ENCODE results near the gene SPATS1.
A peak's percentile ranks its signal among the peaks of the same experiment; 100 is the strongest.
"Not testable (repeated sequence)": the region's sequence is repeated elsewhere in the genome, so short reads cannot be mapped to it uniquely, and the experiment has no call there.

The SPATS1 gene

GRCh38 chr6:44311767-44312166, 30.7 kb upstream of the SPATS1 start:
- no peak for FAIRE-seq

- FAIRE-seq: peak; percentile 57
Observed at GRCh38 chr6:44312901-44313788, 29.3 kb upstream of the SPATS1 start, which contains the start of gene AARS2. AARS2 (minus strand) TSS chr6:44313347; CDS start chr6:44313323, 24 bp downstream.

GRCh38 chr6:44314657-44315056, 27.8 kb upstream of the SPATS1 start:
- FAIRE-seq: not testable (repeated sequence)

GRCh38 chr6:44315516-44315915, 26.9 kb upstream of the SPATS1 start:
- no peak for FAIRE-seq

- FAIRE-seq: no peak
Observed at GRCh38 chr6:44315951-44316350, 26.5 kb upstream of the SPATS1 start.

GRCh38 chr6:44316481-44316880, 26.0 kb upstream of the SPATS1 start:
- no peak for FAIRE-seq

- FAIRE-seq: not testable (repeated sequence)
Observed at GRCh38 chr6:44317136-44317631, 25.3 kb upstream of the SPATS1 start.

GRCh38 chr6:44321210-44321609, 21.2 kb upstream of the SPATS1 start:
- FAIRE-seq: no peak

- FAIRE-seq: no peak
Observed at GRCh38 chr6:44327096-44327495, 15.4 kb upstream of the SPATS1 start.

GRCh38 chr6:44327760-44328159, 14.7 kb upstream of the SPATS1 start:
- FAIRE-seq: peak; percentile 3

GRCh38 chr6:44328203-44328602, 14.2 kb upstream of the SPATS1 start:
- FAIRE-seq: not testable (repeated sequence)

GRCh38 chr6:44329858-44330257, 12.6 kb upstream of the SPATS1 start:
- FAIRE-seq: no peak

GRCh38 chr6:44332585-44332984, 9.9 kb upstream of the SPATS1 start:
- FAIRE-seq: peak; percentile 94

- FAIRE-seq: no peak
Observed at GRCh38 chr6:44333273-44333919, 9.1 kb upstream of the SPATS1 start.

GRCh38 chr6:44333942-44334341, 8.5 kb upstream of the SPATS1 start:
- FAIRE-seq: no peak

GRCh38 chr6:44335631-44336030, 6.8 kb upstream of the SPATS1 start:
- FAIRE-seq: no peak

- peak; percentile 76 for FAIRE-seq
Observed at GRCh38 chr6:44338228-44339122, 4.0 kb upstream of the SPATS1 start.

GRCh38 chr6:44339301-44339700, 3.1 kb upstream of the SPATS1 start:
- no peak for FAIRE-seq

- no peak for FAIRE-seq
Observed at GRCh38 chr6:44339763-44340625, 2.5 kb upstream of the SPATS1 start.

- FAIRE-seq: no peak
Observed at GRCh38 chr6:44341095-44341890, 1.2 kb upstream of the SPATS1 start.

- FAIRE-seq: no peak
Observed at GRCh38 chr6:44342052-44342451, 398 bp upstream of the SPATS1 start.

All from G401.6 (cell line).